ENCODE results near the gene GATA5.

DNA sequence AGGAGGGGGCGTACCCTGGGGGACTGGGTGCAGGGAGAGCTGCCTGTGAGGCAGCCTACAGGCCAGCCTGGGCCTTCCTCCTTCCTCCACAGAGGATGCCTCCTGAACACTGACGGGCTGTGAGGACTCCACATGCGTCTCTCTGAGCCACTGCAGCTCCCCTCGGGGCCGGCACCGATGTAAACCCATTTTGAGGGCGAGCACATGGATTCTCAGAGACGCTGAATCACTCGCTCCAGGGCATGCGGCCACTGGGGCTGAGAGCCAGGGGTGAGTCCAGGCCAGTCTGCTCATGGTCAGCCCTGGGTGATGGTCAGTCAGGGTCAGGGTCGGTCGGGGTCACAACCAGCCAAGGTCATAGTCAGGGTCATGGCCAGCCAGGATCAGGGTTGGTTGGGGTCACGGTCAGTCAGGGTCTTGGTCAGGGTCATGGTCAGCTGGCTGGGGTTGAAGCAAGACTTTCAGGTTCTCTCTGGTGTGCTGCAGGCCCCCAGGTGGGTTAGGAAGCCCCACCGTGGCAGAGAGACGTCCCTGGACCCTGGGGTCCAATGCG is 33.7 kb downstream of the GATA5 start:
- TF ChIP-seq CTCF (IDR thresholded peaks at IDR 0.05) (no peak), EP300 (IDR thresholded peaks at IDR 0.05) (no peak), POLR2AphosphoS5 (IDR thresholded peaks at IDR 0.05) (no peak), POLR2A (IDR thresholded peaks at IDR 0.05) (no peak)

Data from stomach (tissue), 4 donors.